HG03558 (cell line): ENCODE measurements around the gene PTPN22.

Source experiments
- ATAC-seq: cut with Tn5 transposase; IDR thresholded peaks from one replicate; pipeline ENCODE4 v1.9.1; 2021; ENCODE audit warnings: moderate number of reproducible peaks; ENCODE audit not compliant: unreplicated experiment; ENCODE audit errors: extremely low read depth

PTPN22 gene

GRCh38 chr1:113871597-113872113 lies at the start of gene PTPN22:
TSS of gene PTPN22 (minus strand) at chr1:113871712.
- peak; percentile 84 for ATAC-seq

DNA sequence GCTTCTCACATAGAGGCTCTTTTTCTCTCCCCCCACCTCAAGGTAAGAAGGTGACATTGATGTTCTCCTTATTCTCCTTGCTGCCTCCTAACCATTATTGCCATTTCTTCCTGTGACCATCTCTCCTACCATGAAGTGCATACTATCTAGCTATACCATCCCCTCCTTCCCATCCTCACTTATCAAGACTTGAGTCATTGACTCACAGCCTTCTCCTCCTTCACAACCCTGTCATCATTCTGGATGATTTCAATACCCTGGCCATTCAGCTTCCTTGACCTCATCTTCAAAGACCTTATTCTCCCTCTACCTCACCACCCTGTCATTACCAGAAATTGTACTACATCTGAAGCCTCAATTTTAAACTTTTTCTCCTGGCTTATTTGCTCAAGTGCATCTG lies 46.7 kb upstream of the PTPN22 start:
- ATAC-seq: no peak

DNA sequence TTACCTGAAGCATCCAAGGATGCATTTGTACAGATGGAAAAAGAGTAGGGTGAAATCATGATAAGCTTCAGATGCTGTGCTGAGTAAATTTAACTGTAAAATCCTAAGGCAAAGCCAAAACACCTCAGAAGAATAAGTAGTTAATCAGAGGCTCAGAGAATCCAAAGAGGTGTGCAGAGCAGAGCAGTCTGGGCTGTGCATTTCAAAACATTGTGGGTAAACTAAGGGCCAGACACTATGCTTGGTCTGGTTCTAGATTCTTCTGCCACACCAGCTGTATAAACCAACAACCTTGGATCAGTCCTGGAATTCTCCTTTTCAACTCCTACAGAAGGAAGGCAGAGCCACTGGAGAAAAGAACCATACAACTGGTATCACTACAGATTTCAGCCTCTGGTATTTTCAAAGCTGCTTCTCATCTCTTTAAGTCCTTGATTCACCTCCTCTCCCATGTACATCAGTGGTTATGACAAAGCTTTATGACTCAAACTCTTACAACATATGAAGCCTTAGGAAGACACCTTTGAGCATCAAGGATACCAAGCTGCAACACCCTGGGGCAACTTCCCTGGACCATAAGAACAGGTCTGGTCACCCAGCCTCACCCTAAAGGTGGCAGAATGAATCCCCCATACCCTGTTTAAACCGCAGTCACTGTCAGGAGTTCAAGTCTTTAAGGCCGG lies 46.0 kb upstream of the PTPN22 start:
- ATAC-seq: no peak

- ATAC-seq: no peak
Observed at GRCh38 chr1:113916974-113917373, 45.5 kb upstream of the PTPN22 start.

GRCh38 chr1:113913887-113914664 lies 42.6 kb upstream of the PTPN22 start:
- no peak for ATAC-seq

DNA sequence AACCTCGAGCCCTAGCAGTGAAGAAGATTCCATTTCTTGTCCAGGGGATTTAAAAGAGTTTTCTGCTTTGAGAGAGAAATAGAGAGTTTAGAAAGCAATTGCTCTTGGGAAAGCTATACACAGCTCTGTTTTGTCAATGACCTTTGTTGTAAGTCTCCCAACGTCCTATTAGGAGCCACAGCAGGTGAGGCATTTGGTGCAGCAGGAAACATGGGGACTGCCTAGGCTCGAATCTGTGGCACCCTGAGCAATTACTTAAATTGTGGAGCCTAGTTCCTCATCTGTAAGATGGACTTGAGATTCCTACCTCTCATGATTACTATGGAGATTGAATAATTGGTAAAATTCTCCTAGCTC lies 41.8 kb upstream of the PTPN22 start:
- no peak for ATAC-seq

GRCh38 chr1:113912594-113913311 lies 41.2 kb upstream of the PTPN22 start:
- ATAC-seq: no peak

GRCh38 chr1:113905435-113905861 lies 33.9 kb upstream of the PTPN22 start:
- ATAC-seq: peak; percentile 2

DNA sequence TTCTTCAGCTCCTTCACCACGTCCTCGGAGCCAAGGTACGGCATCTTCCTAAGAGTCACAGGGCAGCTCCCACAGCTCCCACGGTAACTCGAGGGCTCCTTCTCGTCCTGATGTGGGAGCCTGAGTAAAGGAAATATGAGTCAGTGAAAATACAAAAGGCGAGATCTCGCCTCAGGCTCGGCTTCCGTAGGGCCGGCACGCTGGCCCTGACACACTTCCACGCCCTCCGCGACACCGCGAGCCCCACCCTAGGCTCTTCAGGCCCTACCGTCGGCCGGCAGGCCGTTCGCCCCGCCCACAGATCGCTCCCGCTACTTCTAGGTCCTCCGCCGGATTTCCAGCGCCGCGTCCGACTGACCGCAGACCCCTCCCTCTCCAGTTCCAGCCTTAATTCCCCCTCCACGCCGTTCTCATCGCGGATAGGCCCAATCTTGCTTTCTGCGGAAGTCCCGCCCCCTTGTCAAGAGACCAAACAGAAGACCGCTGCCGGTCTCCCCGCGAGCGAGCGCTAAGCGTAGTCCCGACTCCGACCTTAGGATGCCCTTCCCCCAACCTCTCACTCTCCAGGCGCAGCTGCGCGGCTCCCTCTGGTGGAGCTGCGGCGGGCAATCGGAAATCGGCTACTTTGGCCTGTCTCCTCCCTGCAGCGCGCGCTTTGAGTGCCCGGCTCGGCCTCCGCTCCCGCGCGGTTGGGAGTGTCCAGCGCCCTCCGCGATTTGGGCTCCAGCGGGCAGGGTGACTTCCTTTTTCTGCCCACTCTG lies 33.3 kb upstream of the PTPN22 start, which contains the start of the genes AP4B1 and DCLRE1B:
AP4B1 (minus strand) TSS at position 126 of the 761 bp plus-strand sequence; CDS start at position 44, 82 bp downstream.
DCLRE1B (plus strand) TSS at position 653 of the 761 bp plus-strand sequence. CDS start 261 bp downstream, outside the sequence.
- ATAC-seq: peak; percentile 77

DNA sequence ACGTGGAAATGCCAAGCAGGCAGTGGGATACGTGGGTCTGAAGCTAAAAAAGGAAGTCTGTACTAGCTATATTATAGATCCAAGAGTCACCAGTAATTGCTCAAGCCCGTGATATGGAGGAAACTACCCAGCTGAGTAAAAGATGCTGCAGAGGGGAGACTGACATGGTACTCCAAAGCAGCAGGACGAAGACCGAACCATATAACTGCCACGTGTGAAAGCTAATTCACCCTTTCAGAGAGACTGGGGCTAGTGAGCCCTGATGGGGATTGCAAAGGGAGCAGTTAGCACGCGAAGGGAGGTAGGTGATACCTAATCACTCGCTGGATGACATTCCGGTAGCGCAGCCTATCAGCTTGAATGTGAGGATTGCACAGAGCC lies 32.8 kb upstream of the PTPN22 start:
- ATAC-seq: no peak

DNA sequence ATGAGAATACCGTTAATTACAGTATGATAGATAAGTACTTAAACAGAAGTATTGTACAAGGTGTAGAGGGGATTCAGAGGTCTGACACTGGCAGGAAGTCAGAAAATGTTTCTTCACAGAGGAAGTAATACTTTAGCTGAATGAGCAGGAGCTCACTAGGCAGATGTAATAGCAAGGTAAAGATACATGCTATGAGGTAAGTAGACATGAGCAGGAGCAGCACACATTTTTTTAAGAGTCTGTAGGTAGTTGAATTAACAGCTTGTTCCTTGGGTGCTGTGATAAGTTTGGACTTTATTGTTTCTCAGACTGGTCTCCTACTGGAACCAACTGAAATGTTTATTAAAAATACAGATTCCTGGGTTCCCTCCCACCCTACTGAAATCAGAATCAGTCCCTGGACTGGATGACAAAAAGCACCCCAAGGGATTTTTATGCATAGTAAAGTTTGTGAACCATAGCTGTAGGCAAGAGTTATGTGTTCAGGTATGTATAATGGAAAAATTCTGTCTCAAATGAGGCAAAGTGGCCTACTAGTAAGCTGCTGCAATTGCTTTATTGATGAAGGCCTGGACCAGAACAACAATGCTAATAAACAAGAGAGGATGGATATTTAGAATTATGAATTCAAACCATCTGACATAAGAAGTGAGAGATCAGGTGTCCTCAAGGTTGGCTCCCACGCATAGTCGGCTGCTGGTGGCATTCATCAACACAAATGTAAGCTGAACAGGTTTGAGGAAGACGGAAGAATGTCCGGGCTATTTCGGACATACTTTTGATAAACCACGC lies 32.2 kb upstream of the PTPN22 start:
- ATAC-seq: no peak

- ATAC-seq: no peak
Observed at GRCh38 chr1:113901191-113901590, 29.7 kb upstream of the PTPN22 start.

DNA sequence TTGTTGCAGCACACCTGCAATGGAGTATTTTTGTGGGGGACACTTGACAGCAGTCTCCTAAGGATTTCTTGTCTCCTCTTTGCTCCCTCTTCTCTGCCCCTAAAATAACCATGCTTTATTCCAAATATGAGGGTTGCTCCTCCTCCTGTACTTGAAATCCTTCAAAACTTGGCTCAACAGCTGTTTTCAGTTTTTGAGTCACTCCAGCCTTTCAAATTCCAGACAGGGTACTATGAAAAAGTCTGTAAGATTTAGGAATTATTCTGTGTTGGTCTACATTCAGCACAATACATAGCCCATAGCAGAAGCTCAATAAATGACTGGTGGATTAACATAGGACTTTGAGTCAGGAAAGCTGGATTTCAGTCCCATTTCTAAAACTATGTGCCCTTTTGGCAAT lies 27.6 kb upstream of the PTPN22 start:
- no peak for ATAC-seq

GRCh38 chr1:113898241-113898814 lies 26.8 kb upstream of the PTPN22 start:
- no peak for ATAC-seq

GRCh38 chr1:113895961-113896360 lies 24.4 kb upstream of the PTPN22 start:
- ATAC-seq: no peak

DNA sequence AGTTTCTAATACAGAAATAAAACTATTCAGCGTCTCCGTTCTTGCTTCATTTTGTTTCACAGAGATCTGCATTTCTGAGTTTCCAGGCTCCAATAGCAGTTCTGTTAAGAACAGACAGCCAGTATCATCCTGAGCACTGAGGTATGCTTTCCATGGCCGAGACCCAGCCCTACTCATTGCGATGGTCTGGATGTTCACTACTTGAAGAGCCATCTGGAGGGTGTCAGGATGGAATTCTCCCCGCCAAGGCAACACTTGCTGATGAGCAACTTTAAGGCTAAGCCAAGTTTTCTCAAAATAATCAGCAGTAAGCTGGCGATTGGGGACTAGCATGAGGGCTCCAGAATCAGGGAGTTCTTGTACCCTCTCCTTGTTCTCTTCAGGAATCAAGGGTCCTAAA lies 23.6 kb upstream of the PTPN22 start:
- ATAC-seq: no peak

DNA sequence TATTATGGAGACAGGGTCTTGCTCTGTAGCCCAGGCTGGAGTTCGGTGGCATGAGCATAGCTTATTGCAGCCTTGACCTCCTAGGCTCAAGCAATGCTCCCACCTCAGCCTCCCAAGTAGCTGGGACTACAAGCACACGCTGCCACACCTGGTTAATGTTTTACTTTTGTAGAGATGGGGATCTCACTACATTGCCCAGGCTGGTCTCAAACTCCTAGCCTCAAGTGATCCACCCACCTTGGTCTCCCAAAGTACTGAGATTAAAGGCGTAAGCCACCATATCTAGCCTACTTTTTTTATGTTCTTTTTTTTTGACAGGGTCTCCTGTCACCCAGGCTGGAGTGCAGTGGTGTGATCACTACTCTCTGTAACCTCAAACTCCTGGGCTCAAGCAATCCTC lies 21.8 kb upstream of the PTPN22 start:
- ATAC-seq: no peak

DNA sequence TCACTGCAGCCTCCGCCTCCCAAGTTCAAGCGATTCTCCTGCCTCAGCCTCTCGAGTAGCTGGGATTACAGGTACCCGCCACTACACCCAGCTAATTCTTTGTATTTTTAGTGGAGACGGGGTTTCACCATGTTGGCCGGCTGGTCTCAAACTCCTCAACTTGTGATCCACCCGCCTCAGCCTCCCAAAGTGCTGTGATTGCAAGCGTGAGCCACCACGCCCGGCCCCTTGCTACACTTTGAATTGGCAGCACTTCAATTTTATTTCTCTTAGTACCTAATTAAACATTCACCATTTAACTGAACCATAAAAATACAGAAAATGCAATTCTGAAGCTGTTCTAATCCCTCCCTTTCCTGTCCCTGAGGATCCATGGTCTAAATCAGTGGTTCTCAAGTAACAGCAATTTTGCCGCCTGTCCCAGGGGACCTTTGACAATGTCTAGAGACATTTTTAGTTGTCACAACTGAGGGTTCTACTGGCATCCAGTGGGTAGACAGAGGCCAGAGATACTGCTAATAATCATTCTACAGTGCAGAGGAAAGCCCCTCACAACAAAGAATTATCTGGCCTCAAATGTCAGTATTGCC lies 20.2 kb upstream of the PTPN22 start:
- no peak for ATAC-seq

- ATAC-seq: no peak
Observed at GRCh38 chr1:113890816-113891215, 19.3 kb upstream of the PTPN22 start.
